ENCODE results near the gene CERS2.
A peak's percentile ranks its signal among the peaks of the same experiment; 100 is the strongest.

The CERS2 gene, protein sequence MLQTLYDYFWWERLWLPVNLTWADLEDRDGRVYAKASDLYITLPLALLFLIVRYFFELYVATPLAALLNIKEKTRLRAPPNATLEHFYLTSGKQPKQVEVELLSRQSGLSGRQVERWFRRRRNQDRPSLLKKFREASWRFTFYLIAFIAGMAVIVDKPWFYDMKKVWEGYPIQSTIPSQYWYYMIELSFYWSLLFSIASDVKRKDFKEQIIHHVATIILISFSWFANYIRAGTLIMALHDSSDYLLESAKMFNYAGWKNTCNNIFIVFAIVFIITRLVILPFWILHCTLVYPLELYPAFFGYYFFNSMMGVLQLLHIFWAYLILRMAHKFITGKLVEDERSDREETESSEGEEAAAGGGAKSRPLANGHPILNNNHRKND

DNA sequence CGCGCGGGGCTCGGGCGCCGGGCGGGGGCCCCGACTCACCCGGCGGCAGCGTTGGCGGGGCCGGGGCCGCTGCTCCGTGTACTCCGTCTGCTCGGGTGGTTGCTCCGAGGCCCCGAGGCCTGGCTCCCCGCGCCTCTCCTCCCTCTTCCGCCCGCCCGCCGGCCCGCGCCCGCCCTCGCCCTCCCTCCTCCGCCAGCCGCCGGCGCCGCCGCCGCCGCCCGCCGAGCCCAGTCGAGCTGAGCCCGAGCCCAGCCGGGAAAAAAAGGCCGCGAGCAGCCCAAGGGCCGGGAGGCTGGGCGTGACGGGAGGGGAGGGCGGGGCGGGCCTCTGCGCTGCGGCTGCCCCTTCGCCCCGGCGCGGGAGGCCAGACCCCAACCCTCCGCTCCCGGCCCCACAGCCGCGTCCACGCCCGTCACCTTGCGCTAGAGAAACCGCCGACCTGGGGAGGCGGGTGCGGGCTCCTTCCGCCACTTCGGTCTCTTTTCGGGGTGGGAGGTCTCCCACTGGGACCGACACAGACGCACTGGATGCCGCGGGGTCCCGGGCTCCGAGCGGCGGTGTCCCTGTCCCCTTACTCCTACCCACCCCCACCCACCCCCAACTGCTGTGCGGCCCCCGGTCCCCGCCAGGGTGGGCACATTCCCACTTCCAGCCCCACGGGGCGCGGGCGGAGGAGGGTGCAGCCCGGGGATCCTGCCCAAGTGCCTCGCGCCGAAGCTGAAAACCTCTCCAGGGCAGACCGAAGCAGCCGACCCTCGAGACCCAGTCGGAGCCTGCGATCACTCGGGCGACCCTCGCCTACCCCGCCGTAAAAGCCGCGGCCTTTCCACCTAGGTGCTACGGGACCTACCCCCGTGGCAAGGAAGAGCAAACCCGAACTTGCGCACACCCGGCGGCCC lies at the start of gene CERS2:
Gene CERS2, minus strand, starts transcription at position 256 of the 899 bp plus-strand sequence. CDS start 5,745 bp downstream, outside the sequence.
- DNase-seq, result peak; percentile 74

DNA sequence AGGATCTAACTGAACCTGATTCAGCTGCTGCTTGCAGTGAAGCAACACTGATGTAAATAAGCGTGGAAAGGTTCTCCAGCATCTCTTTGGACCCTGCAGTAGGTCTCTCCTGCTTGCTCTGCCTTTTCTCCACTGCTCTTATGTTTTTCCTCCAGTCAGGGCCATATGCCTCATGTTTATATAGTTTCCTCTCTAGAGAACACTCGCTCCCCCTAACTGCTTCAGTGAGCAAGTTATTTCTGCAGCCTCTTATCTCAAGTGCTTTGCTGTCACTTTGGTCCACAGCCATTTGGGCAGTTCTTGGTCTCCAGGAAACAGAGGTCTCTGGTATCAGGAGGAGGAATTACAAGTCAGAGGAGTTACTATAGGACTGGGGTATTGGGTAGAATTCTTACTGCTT lies 38.9 kb upstream of the CERS2 start:
- DNase-seq, result no peak

DNA sequence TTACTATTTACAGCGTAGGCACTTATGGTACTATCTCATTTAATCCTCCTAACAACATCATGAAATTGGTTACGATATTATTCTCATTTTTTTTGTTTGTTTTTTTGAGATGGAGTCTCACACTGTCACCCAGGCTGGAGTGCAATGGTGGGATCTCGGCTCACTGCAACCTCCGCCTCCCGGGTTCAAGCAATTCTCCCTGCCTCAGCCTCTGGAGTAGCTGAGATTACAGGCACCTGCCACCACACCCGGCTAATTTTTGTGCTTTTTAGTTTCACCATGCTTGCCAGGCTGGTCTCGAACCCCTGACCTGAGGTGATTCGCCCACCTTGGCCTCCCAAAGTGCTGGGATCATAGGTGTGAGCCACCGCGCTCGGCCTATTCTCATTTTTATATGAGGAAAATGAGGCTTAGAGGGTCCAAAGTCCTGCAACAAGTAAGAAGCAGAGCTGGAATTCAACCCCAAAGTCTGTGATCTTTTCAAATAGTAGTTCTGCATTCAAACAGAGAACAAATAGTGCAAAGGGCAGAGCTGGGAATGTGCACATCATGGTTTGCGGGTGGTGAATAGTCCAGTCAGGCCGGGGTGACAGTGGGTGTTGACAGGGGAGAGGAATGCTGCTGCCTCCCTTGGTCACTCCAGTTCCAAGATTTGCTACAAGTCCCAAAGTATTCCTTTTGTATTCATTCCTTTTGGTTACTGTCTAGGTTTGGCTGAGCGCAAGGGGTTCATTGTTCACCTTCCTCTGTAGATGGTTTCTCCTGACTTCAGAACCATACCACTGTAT lies 38.2 kb upstream of the CERS2 start:
- no peak for DNase-seq

DNA sequence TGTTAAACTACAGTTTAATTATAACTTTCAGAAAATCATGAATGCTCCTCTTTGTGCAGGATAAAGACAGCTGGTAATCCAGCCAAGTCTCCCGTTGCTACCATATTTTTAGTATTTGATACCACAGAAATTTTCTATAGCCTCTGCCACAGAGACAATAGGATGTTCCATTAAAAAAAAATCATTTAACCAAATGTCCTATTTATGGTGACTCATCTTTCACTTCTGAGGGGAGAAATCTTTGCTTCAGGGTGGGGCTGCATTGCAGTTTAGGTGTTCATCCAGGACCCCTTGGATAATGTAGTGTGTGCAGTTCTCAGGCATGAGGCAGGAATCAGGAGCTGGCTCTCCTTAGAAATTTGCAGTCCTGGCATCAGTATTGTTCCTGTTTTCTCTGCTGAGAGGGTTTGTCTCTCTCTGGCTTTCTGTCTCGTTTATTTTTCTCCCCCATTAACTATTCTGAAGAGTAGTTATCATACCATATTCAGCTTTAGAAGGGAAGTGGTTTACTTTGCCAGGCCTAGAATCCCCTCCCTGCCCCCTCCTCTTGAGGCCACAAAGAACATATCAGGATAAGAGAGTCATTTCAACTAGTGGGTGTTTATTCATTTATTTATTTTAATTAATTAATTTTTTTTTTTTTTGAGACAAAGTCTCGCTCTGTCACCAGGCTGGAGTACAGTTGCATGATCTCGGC lies 36.7 kb upstream of the CERS2 start:
- DNase-seq, result no peak

DNA sequence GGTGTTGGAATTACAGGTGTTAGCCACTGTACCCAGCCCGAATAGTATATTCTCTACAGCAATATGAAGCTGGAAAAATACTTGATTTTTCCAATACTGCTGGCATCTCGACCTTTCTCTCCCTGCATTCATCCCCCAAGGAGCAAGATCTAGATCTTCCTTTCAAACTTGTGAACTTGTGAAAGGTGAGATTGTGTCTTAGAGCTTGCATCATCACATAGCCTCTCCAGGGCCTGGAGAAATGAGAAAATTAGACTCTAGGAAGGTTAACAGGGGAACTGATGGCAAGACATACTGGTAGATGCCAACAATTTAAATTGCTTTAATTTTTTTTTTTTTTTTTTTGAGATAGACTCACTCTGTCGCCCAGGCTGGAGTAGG lies 35.7 kb upstream of the CERS2 start:
- DNase-seq, result no peak

DNA sequence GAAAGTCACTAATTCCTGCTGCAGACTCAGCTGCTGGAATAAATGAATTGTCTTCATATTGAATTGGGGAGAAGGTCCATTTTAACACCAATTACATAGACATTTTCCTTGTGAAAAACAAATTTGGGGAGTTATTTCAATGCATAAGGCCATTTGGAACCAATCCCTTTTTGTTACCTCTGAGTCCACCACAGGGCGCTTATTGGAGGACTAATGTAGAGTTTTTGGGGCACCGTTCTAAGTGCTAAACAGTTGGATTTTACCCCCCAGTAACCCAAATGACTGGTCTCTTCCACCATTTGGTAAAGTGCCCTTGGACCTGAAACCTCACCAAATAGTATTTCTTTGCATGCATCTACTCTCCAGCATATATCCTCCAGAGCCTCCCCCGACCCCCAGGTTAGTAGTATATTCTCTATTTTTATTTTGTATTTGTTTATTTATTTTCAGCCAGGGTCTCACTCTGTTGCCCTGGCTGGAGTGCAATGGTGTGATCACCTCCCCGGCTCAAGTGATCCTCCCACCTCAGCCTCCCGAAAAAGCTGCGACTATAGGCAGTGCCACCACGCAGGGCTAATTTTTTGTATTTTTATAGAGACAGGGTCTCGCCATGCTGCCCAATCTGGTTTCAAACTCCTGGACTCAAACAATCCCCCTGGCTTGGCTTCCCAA lies 35.2 kb upstream of the CERS2 start:
- DNase-seq, result no peak

DNA sequence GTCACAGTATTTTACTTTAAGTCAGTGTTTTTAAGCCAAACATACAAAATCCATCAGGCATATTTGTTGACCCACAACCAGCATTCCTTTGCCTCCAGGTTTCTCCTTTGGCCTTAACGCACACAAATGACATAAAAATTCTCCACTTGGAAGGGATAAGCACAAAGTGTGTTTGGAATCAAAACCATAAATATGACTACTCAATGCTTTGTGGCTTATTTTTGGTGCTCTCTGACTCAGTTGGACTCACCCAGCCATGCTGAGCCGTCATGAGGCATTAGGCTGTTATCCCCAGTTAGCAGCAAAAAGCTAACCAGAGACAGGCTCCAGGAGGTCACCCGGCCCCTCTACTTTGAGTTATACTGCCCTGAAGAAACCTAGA lies 34.6 kb upstream of the CERS2 start:
- peak; percentile 30 for DNase-seq

DNA sequence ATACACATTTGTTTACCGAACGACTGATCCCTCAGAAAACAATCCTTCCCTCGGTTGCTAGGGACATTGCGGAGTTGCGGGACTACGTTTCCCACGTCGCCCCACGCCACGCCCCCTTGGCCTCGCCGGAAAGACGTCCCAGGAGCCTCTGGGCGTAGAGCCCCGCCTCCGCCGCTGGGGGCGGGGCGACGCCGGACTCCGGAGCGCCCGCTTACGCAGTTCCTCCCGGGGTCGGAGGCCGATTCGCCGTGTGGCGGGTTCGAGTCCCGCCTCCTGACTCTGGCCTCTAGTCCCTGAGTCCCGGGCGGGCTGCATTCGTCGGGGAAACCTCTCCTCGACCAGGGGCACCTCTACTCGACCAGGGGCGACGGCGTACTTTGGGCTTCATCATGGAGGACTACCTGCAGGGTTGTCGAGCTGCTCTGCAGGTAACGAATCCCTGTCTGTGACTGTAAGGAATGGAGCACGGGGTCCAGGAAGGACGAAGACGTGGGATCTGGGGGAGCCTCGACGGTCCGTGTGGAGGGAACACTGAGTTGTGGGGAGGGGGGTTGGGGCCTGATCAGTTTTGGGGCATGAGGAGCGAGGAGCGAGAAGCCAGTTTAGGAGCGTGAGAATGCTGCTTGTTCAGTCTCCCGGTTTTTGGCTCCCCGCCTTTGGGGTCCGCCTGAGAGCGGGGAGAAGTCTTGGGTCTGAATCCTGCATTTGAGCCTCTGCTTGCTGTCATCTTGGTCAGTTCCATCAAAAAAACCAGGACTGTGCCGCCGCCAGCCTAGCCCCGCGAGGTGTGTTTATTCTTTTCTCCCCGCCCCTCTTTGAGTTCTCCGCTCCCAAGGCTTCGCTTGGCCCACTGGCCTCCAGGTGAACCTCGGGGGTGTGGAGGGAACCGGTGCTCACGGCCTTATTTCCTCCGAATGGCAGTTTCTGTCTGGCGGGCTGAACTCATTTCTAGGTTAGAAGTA lies 33.9 kb upstream of the CERS2 start, which contains the start of gene PRUNE1:
Gene PRUNE1, plus strand, starts transcription at position 206 of the 962 bp plus-strand sequence. Its CDS starts 184 bp downstream, at position 390.
- peak; percentile 98 for DNase-seq

DNA sequence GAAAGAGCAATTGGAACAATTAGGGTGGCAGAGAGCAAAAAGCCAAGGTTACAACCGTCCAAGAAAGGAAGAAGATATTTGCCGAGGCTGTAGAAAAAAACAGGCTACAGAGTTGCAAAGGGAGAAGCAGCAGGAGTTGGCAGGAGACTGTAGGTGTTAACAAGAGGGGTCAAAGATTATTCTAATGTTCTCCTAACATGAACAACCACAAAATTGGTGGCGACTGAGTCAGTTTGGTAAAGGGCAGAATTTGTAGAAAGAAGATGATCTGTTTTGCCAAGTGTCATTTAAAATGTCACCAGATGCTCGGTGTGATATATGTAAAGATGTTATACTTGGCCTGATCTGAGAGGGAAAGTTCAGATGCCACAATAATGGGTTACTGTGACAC lies 33.2 kb upstream of the CERS2 start:
- DNase-seq, result no peak

DNA sequence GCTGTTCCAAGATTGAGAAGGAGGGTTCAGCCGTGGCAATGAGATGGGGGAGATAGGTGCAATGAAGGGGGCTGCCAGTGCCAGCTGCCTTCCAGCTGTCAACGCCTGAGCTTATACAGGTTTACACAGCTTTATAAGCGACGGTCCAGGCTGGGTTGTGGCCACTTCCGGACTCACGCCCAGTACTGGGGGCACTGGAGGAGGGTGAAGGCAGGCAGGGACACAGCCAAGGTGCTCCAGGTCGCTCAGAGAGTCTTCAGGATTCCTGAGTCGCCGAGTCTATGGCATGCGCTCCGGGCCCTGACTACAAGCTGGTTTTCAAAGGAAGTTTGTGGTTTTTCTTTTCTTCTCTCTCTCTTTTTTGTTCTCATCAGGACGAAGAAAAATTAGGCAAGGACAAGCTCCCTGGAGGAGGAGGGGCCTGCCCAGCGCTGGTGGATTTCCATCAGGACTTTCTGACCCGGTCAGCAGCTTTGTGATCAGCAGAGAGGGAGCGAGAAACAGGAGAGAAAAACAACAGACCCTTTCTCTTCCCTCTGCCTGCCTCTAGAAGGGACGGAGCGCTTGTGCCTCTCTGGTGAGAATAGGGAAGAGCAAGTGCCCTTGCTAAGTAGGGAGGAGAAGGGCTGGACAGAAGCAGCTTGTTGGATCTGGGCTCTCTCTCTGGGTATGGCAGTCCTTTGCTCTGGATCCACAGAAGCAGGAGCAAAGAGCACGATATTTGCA lies 31.9 kb upstream of the CERS2 start, which contains the start of gene MINDY1:
Gene MINDY1, minus strand, starts transcription at position 576 of the 726 bp plus-strand sequence. CDS start 4,285 bp downstream, outside the sequence.
- peak; percentile 64 for DNase-seq

DNA sequence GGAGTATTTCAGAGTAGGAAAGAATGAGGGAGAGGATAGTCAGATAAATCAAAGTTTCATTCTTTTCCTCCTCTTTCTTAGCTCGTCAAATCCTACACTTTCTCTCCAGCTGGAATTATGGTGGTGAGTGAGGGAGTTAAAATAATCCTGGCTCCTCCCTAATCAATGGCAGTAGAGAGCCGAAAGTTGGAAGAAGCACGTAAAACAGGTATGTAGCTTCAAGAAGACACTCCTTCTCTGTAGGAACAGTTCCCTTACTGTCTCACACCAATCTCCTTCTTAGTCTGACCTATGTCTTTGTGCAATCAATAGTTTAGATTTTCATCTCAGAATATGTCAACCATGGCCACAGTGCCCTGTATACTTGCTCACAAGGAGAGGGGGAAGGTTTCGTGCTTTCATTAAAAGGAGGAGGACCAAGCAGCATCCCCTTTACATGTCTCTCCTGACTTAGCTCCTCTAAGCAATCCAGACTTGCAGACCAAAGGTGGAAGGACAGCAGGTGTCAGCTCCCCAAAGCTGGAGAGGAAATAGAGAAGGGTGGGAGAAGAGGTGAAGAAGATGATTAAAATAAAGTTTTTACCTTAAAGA lies 31.2 kb upstream of the CERS2 start:
- peak; percentile 24 for DNase-seq

DNA sequence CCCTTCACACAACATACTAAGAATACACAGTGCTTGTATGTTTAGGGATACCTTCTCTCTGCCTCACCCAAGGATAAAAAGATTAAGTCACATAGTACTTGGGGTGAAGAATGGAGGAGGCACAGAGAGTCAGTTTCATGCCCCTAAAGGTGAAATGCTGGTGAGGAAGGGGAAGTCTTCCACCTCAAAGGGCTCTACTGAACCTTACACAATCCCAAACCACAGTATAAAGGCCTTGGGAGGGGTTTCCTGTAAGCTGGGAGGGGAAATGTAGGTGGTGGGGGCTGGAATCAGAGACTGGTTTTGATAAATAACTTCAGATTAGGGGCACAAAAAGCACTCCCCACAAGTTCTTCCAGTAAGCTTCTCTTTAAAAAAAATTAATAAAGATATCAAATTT lies 28.5 kb upstream of the CERS2 start:
- peak; percentile 25 for DNase-seq

DNA sequence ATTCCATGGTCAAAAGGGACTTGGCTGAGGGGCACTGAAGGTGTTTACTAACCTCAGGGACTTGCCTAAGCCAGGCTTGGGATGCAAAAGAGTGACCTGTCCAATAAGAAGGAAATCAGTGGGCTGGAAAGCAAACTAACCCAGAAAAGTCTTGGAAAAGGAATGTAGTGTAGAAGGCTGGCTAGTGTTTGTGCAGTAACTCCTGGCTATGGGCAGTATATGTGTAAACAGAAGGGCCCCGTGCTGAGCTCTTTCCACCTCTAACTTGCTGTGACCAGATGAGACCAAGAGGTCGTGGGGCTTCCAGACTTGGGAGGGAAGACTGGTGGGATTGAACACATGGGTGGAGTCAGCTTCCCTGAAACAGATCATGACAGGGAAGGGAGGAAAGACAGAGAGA lies 28.0 kb upstream of the CERS2 start:
- no peak for DNase-seq

DNA sequence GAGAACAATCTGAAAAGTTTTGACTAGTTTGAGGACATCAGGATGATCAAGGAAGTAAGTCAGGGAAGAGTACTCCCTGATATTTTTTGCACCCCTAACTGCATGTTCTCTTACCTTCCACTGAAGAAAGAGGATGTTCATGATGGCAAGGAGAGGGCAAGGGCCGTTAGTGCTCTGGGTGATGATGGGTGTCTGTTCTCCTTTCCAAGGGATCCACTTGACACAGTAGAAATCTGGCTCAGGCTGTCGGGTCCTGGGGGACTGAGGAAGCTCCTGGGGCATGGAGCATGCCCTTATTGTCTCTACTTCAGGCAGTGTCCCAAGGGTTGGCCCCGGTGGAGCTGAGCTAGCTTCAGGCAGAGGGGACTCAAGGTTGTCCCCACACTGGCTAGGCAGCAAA lies 27.4 kb upstream of the CERS2 start:
- no peak for DNase-seq

DNA sequence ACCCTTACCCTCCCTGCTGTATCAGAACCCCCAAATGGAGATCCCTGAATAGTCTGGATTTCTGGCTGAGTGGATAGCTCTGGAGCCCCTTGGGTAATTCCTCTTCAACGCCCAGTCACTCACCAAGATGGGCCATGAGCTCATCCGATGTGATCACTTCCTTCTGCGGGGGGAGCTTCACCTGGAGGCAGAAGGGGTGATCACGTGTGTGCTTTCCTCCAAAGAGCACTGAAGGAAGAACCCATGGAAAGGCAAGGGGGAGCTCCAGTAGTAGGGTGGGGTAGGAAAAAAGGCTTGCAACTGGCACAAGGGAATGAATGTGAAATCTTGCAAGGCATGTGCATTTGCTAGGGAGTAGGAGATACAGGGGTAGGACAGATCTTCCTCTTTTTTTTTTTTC lies 27.0 kb upstream of the CERS2 start:
- DNase-seq, result no peak

DNA sequence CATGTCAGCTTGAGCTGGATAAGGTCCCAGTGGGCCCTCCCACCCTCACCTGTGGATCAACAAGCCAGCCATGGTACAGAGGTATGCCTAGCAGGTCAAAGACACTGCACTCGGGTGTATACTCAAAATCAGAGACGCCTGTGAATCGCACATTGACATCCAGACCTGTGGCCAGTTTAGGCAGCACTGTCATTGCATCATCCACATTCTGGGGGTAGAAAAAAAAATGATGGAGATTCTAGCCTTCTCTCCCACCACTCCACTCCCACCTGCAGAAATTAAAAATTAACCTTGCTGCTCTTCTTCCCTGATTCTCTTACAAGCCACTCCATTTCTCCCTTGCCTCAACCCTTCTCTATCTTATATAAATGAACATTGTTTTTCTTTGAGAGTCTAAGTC lies 25.8 kb upstream of the CERS2 start:
- DNase-seq, result no peak

DNA sequence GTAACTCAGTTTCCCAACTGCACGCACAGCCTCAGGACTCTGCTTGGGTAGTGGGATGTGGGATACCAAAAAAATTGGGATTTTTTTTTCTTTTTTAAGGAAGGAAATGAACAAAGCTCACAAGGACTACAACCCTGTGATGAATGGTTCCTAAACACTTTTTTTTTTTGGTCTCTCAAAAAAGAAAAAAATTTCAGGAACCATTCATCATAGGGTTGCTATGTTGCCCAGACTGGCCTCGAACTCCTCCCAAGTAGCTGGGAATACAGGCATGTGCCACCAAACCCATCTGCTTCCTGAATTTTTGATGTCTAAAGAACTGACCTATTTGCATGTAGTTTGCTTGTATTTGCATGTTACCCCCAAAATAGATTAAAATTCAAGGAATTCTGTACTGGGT lies 25.3 kb upstream of the CERS2 start:
- no peak for DNase-seq

DNA sequence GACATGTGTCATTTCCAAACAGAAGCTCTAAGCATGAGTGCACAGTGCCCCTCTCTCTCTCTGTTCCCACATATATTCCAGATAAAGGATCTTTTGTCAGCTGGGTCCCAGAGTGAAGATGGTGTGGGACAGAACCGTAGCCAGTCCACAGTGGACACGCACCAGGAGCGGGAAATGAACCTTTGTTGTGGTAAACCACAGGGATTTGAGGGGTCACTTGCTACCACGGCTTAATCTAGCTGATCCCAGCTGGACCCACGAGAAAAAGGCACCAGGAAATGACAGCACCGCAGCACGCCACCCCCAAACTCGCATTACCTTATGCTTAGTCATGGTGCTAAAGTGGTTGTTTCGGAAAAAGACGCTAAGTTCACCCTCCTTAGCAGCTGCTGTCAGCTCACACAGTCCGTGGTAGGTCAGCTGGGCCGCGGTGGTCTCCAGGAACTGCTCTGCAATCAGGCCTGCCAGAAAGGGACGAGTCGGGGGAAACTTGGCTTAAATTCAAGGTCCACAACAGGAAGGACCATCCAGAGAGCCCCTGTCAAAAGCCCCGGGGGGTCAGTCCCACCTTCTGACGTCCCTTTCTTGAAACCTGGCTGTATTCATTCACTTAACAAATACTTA lies 24.5 kb upstream of the CERS2 start:
- no peak for DNase-seq

DNA sequence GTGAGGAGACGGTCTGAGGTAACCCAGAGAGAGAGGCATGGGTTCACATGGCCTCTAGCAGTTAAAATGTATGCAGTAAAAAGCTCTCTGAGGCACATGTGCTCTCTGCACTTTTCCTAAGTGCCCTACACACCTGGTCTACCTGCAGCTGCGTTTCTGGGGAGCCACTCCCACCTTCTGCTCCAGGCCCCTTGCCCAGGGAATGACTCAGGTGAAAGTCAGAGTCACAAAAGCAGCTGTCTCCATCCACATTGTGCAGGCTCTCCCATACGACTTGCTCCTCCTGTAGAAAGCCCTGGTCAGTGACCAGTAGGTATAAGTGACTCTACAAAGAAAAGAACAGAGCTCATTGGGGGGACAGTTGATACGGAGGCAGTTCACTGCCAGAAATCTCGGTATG lies 23.3 kb upstream of the CERS2 start:
- no peak for DNase-seq

Data from activated CD4-positive, alpha-beta T cell treated with anti-CD3 and anti-CD28 coated beads, Interleukin-10, Interleukin-2, amounts not matched to agents 100 ng/mL and 50 ng/mL, durations not matched to agents 16 hours and 8 hours (primary cell).